Kidney (tissue), 14 donors: Measurements from ENCODE around the gene PIGO. TPM values are rescaled to one million over a fixed set of nuclear protein-coding genes. Genes with fewer than 3 reads are reported as not detected.

Experiments
- DNase-seq, 5 donors: peaks; one replicate each; pipeline ENCODE4 v3.0.0-alpha.2; 2013 to 2020
- FAIRE-seq: peaks from 2 replicates; lab custom pipeline; 2012; peaks lifted over from hg19 to GRCh38; lab: Jason Lieb, UNC
- H3K27ac ChIP-seq, 2 donors: one replicate each; pipeline ENCODE4 v1.7.0; 2013; ENCODE audit warnings: low read depth in 2 of 2, low read length in 2 of 2, inconsistent platforms in 1 of 2
- H3K27me3 ChIP-seq: one replicate; pipeline ENCODE4 v1.7.1; 2013; ENCODE audit warnings: low read length, inconsistent platforms; ENCODE audit not compliant: control insufficient read depth, insufficient read depth
- H3K36me3 ChIP-seq, 3 donors: one replicate each; pipeline versions ENCODE4 v1.7.0 to v1.7.1; 2013; ENCODE audit warnings: low read length in 3 of 3, control low read depth in 1 of 3, inconsistent platforms in 1 of 3; ENCODE audit not compliant: insufficient read depth in 3 of 3, control insufficient read depth in 2 of 3
- H3K4me1 ChIP-seq, 3 donors: one replicate each; pipeline versions ENCODE4 v1.7.0 to v1.7.1; 2013; ENCODE audit warnings: low read length in 3 of 3, inconsistent platforms in 1 of 3, low read depth in 1 of 3; ENCODE audit not compliant: control insufficient read depth in 2 of 3, insufficient read depth in 2 of 3
- H3K4me3 ChIP-seq, 3 donors: one replicate each; pipeline versions ENCODE4 v1.7.0 to v1.8.1; 2013; ENCODE audit warnings: low read length in 3 of 3, control low read depth in 1 of 3, inconsistent platforms in 1 of 3
- H3K9ac ChIP-seq, 3 donors: one replicate each; pipeline versions ENCODE4 v1.7.0 to v1.7.1; 2013; ENCODE audit warnings: low read length in 3 of 3, control low read depth in 1 of 3, inconsistent platforms in 1 of 3
- H3K9me3 ChIP-seq, 3 donors: one replicate each; pipeline versions ENCODE4 v1.7.0 to v1.7.1; 2013; ENCODE audit warnings: low read length in 3 of 3, control low read depth in 1 of 3, inconsistent platforms in 1 of 3; ENCODE audit not compliant: control insufficient read depth in 2 of 3, insufficient read depth in 1 of 3
- CTCF ChIP-seq: IDR thresholded peaks from 3 replicates; pipeline ENCODE4 v1.5.1; 2012; ENCODE audit warnings: mild to moderate bottlenecking, moderate library complexity, borderline replicate concordance; ENCODE audit not compliant: insufficient read depth; ENCODE audit errors: extremely low read depth
- intact Hi-C: fragments of 100-400 bp; cut with DNase I; formaldehyde crosslinking; loops from one replicate; pipeline ENCODE4 v1.11.1; 2022
- polyA plus RNA-seq: library from polyadenylated mRNA; stranded (reverse); fragments of 350-450 nt; fragmentation: Illumina TruSeq; extraction: RNeasy Lipid Tissue Mini Kit (QIAGEN cat#74804); gene quantifications from one replicate; pipeline ENCODE4 v1.2.3, GENCODE V29; 2014; ENCODE audit warnings: low read depth, low replicate concordance; ENCODE audit not compliant: insufficient read depth
- total RNA-seq: library from RNA; stranded (reverse); fragmentation: NEBNext Ultra II Directional; extraction: Animal tissue kit (Norgen Biotek cat#: 25700); gene quantifications from one replicate; pipeline ENCODE4 v1.2.1, GENCODE V29; 2021
- donor health status: control.
- donor health status: control.
- donor health status: control.
- donor health status: control.
- donor health status: control.
- donor health status: DM: yes; HTN: yes; CAD: no.
- donor health status: Normal renal cell carcinoma (clear cell type).

Gene PIGO
- total and polyA plus RNA-seq, 2 donors from 2014 or later = 28.1 to 34.9 TPM

- intact Hi-C loops = no loop called here
- no peaks in the 10 kb centered on the region for H3K9me3 ChIP-seq
- no peak overlapping the region for H3K9ac ChIP-seq
- FAIRE-seq (no peak), DNase-seq (no peak)
- no peak overlapping the region for H3K4me3 ChIP-seq
- H3K4me1 ChIP-seq = peaks cover 5 to 28% (median 22%) of the 10 kb centered on the region in 3 donors
- TF ChIP-seq CTCF = no peak
- H3K27ac ChIP-seq = no peak overlapping the region
- H3K27me3 ChIP-seq = no peaks in the 10 kb centered on the region
- peaks cover 2 to 23% (median 17%) of the 10 kb centered on the region in 3 donors for H3K36me3 ChIP-seq
Observed at GRCh38 chr9:35108461-35108860, 12.1 kb upstream of the PIGO start.

- no peak for DNase-seq
- intact Hi-C loops = no loop called here
- Histone ChIP-seq H3K27ac (no peak overlapping the region), H3K9me3 (no peaks in the 10 kb centered on the region), H3K4me3 (no peak overlapping the region), H3K27me3 (no peaks in the 10 kb centered on the region), H3K4me1 (peaks cover 7 to 27% (median 25%) of the 10 kb centered on the region in 3 donors), H3K36me3 (peaks cover 2 to 23% (median 17%) of the 10 kb centered on the region in 3 donors), H3K9ac (no peak overlapping the region)
- no peak for TF ChIP-seq CTCF
- no peak for FAIRE-seq
Observed at GRCh38 chr9:35107297-35108290, 11.2 kb upstream of the PIGO start.

- Histone ChIP-seq H3K9ac (no peak overlapping the region), H3K27me3 (no peaks in the 10 kb centered on the region), H3K4me3 (no peak overlapping the region), H3K36me3 (peaks cover 4 to 23% (median 17%) of the 10 kb centered on the region in 3 donors), H3K9me3 (no peaks in the 10 kb centered on the region), H3K27ac (no peak overlapping the region), H3K4me1 (peaks cover 13 to 29% (median 26%) of the 10 kb centered on the region in 3 donors)
- no peak for DNase-seq
- intact Hi-C loops = no loop called here
- FAIRE-seq = no peak
- no peak for TF ChIP-seq CTCF
Observed at GRCh38 chr9:35106343-35106730, 9.9 kb upstream of the PIGO start.
